Lower leg skin (tissue), 3 donors: Measurements from ENCODE around the gene BPIFB3.

Experiments
- POLR2A ChIP-seq, 2 donors: fragments of 450-650 bp; IDR thresholded peaks; one replicate each; pipeline ENCODE4 v1.6.1; 2016 to 2017; ENCODE audit warnings: antibody characterized with exemption in 2 of 2, mild to moderate bottlenecking in 1 of 2, moderate library complexity in 1 of 2
- TF ChIP-seq, protein P1 (sequence below), 3 donors: fragments of 450-650 bp; IDR thresholded peaks; one replicate each; pipeline ENCODE4 v1.5.1; 2016; ENCODE audit warnings: antibody characterized with exemption in 3 of 3, mild to moderate bottlenecking in 3 of 3, moderate library complexity in 2 of 3

DNA sequence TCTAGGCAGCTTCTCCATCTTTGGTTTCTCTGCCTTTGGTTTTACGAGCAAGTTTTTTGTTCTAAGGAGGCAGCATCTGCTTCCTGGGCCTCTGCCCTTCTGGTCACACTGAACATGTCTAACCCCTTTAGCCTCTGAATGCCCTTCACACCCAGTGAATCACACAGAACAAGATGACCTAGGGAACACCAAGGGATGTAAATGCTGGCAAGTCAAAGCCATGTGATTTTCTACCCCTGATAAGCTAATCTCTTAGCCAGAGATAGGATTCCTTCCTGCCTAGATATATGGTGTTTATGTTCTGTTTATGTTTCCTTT, 29.5 kb upstream of the BPIFB3 start:
- TF ChIP-seq, protein P1, sequence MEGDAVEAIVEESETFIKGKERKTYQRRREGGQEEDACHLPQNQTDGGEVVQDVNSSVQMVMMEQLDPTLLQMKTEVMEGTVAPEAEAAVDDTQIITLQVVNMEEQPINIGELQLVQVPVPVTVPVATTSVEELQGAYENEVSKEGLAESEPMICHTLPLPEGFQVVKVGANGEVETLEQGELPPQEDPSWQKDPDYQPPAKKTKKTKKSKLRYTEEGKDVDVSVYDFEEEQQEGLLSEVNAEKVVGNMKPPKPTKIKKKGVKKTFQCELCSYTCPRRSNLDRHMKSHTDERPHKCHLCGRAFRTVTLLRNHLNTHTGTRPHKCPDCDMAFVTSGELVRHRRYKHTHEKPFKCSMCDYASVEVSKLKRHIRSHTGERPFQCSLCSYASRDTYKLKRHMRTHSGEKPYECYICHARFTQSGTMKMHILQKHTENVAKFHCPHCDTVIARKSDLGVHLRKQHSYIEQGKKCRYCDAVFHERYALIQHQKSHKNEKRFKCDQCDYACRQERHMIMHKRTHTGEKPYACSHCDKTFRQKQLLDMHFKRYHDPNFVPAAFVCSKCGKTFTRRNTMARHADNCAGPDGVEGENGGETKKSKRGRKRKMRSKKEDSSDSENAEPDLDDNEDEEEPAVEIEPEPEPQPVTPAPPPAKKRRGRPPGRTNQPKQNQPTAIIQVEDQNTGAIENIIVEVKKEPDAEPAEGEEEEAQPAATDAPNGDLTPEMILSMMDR (IDR thresholded peaks at IDR 0.05): no peak
- TF ChIP-seq POLR2A (IDR thresholded peaks at IDR 0.05): no peak
